ENCODE measurements around the gene GNG7. TPM values are rescaled to one million over a fixed set of nuclear protein-coding genes. Genes with fewer than 3 reads are reported as not detected.
"Not testable (repeated sequence)": the region's sequence is repeated elsewhere in the genome, so short reads cannot be mapped to it uniquely, and the experiment has no call there.

Gene GNG7
- total RNA-seq, 1 donor from 2014 or later = 5.1 TPM

- peaks cover 46% of the 10 kb centered on the region for H3K4me1 Mint-ChIP-seq (ENCODE audit: unreplicated experiment)
- peak; percentile 92 for DNase-seq (ENCODE audit: extremely low spot score, unreplicated experiment)
- H3K4me3 Mint-ChIP-seq (ENCODE audit: unreplicated experiment) = no peak overlapping the region
- no peak for TF ChIP-seq CTCF (IDR thresholded peaks at IDR 0.05)
- H3K9me3 Mint-ChIP-seq (ENCODE audit: unreplicated experiment) = no peaks in the 10 kb centered on the region
- H3K27me3 Mint-ChIP-seq (ENCODE audit: unreplicated experiment) = no peaks in the 10 kb centered on the region
- H3K27ac Mint-ChIP-seq (ENCODE audit: unreplicated experiment) = peak overlapping the region; percentile 86
- H3K36me3 Mint-ChIP-seq (ENCODE audit: unreplicated experiment) = no peaks in the 10 kb centered on the region
Measured at GRCh38 chr19:2575734-2576481, 126.6 kb downstream of the GNG7 start.

- H3K9me3 Mint-ChIP-seq (ENCODE audit: unreplicated experiment) = no peaks in the 10 kb centered on the region
- H3K27ac Mint-ChIP-seq (ENCODE audit: unreplicated experiment) = no peak overlapping the region
- H3K36me3 Mint-ChIP-seq (ENCODE audit: unreplicated experiment) = no peaks in the 10 kb centered on the region
- H3K27me3 Mint-ChIP-seq (ENCODE audit: unreplicated experiment) = no peaks in the 10 kb centered on the region
- no peak overlapping the region for H3K4me3 Mint-ChIP-seq (ENCODE audit: unreplicated experiment)
- no peak for DNase-seq (ENCODE audit: extremely low spot score, unreplicated experiment)
- peaks cover 45% of the 10 kb centered on the region for H3K4me1 Mint-ChIP-seq (ENCODE audit: unreplicated experiment)
- TF ChIP-seq CTCF (IDR thresholded peaks at IDR 0.05) = no peak
Measured at GRCh38 chr19:2574971-2575630, 127.4 kb downstream of the GNG7 start.

GRCh38 chr19:2574478-2574931 lies 128.0 kb downstream of the GNG7 start:
- no peak for DNase-seq (ENCODE audit: extremely low spot score, unreplicated experiment)
- Mint-ChIP-seq H3K9me3 (ENCODE audit: unreplicated experiment) (no peaks in the 10 kb centered on the region), H3K27ac (ENCODE audit: unreplicated experiment) (no peak overlapping the region), H3K27me3 (ENCODE audit: unreplicated experiment) (no peaks in the 10 kb centered on the region), H3K4me1 (ENCODE audit: unreplicated experiment) (peaks cover 41% of the 10 kb centered on the region), H3K4me3 (ENCODE audit: unreplicated experiment) (no peak overlapping the region), H3K36me3 (ENCODE audit: unreplicated experiment) (no peaks in the 10 kb centered on the region)
- no peak for TF ChIP-seq CTCF (IDR thresholded peaks at IDR 0.05)

- TF ChIP-seq CTCF (IDR thresholded peaks at IDR 0.05) = no peak
- DNase-seq (ENCODE audit: extremely low spot score, unreplicated experiment) = no peak
- H3K4me1 Mint-ChIP-seq (ENCODE audit: unreplicated experiment) = peaks cover 38% of the 10 kb centered on the region
- H3K27me3 Mint-ChIP-seq (ENCODE audit: unreplicated experiment) = no peaks in the 10 kb centered on the region
- no peak overlapping the region for H3K4me3 Mint-ChIP-seq (ENCODE audit: unreplicated experiment)
- H3K27ac Mint-ChIP-seq (ENCODE audit: unreplicated experiment) = no peak overlapping the region
- H3K9me3 Mint-ChIP-seq (ENCODE audit: unreplicated experiment) = no peaks in the 10 kb centered on the region
- H3K36me3 Mint-ChIP-seq (ENCODE audit: unreplicated experiment) = no peaks in the 10 kb centered on the region
Measured at GRCh38 chr19:2573916-2574315, 128.6 kb downstream of the GNG7 start.

GRCh38 chr19:2572152-2572551 lies 130.3 kb downstream of the GNG7 start:
- not testable (repeated sequence) for DNase-seq (ENCODE audit: extremely low spot score, unreplicated experiment); H3K9me3 Mint-ChIP-seq (ENCODE audit: unreplicated experiment); H3K4me3 Mint-ChIP-seq (ENCODE audit: unreplicated experiment); H3K27ac Mint-ChIP-seq (ENCODE audit: unreplicated experiment); H3K36me3 Mint-ChIP-seq (ENCODE audit: unreplicated experiment); H3K27me3 Mint-ChIP-seq (ENCODE audit: unreplicated experiment)
- peaks cover 29% of the 10 kb centered on the region for H3K4me1 Mint-ChIP-seq (ENCODE audit: unreplicated experiment)
